NCI-H69 (cell line): ENCODE measurements around the gene ETV6.

Experiments
- DNase-seq: peaks from one replicate; lab custom pipeline; 2025; lab: John Stamatoyannopoulos, UW

ETV6 gene

DNA sequence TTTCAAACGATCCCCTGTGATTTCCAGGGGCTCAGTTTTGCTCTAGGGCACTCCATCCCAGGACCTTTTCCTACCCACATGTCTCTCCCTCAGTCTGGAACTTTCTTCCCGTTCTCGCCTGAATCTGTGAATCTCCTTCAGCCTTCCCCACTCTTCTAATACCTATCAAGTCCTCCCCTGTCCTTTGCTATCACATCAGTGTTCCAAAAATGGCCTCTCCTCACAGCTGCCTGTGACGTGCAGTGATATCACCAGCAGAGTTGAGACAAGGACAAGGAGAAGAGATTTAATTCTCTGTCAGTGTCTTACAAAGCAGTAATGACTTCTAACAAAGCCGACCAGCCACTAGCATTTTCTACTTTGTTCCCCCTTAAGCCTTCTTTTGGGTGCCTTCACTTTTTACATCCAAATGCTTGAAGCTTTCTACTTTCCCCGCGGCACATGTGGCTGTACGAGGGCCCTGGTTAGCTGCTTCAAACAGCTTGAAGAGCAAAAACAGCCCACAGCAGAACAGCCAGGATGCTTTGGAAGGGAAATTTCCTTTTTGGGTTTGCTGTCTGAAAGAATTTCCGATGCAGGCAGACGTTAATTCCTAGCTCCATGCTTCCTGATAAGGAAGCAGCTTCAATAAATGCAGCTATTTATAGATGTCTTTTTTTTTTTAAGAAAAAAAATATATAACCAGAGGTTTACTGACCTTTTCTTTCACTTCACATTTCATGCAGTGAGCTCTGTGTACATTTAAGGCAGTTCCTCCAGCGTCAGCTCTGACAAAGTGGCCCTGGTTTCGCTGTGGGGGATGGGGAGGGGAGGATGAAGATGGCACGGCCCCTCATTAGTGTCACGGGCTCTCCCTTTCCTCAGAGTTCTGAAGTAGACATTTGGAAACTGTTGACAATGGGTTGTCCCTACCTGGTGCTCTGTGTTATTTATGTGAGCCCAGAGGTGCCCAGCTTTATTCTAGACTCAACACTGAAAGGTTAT, 109.3 kb downstream of the ETV6 start:
- DNase-seq: no peak

DNA sequence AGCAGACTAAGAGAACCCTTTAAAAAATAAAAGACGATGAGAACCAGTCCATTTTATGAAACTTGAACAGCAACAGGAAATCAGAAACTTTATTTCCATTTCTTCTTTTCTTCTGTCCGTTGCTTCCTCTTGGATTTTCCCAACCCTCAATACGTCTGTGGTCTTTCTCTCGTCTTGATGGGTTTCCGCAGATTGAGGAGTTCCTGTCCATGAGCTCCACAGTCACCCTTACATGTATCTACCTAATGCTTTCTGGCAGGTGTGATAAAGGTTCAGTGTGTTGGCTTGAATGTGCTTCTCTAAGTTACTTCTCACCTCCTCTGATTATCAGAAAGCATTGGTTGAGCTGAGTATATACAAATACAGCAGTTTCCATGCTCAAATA, 110.0 kb downstream of the ETV6 start:
- DNase-seq: no peak

DNA sequence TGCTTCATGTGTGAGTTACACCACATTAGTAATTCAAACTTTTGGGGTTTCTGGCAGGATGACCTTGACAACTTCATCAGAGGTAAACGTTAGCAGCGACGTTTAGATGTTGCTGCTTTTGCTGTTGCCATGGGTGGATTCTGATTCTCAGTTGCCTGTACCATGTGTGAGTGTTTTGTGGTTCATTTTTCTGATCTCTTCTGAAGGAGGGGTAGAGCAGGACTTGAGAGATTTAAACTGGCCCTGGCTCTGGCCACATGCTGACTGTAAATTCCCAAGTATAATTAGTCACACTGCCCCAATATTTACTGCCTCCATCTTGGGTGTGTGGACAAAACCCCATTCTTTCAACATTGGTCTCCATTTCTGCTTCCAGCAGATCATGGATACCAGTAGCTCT, 110.4 kb downstream of the ETV6 start:
- no peak for DNase-seq

DNA sequence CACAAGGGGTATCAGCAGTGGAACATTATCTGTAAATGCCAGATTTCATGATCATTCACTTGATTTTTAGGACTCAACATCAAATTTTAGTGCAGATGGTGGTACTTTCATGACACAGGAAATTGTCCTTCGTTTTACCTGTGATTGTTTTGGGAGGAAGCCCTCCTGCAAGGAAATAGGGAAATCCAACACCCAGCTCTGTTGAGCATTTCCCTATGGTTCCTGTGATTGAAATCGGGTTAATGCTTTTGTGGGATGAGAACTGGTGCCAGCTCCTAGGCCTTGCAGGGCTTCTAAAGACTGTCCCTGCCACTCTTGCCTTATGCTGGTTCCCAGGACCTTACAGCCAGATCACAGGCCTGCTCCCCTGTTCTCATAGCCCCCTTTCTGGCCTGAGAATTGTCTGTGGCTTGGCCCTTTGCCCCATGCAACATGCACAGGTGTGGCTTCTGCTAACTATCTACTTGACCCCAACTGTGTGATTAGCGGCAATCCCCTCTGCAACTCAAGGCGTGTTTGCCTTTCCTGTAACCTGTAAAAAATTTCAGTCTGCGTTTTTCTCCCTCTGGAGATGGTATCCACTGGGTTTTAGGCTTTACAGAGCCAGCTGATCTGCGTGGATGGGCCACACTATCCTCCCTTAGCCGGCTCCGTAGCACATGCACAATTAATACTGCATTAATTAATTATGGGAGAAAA, 112.5 kb downstream of the ETV6 start:
- DNase-seq: no peak

DNA sequence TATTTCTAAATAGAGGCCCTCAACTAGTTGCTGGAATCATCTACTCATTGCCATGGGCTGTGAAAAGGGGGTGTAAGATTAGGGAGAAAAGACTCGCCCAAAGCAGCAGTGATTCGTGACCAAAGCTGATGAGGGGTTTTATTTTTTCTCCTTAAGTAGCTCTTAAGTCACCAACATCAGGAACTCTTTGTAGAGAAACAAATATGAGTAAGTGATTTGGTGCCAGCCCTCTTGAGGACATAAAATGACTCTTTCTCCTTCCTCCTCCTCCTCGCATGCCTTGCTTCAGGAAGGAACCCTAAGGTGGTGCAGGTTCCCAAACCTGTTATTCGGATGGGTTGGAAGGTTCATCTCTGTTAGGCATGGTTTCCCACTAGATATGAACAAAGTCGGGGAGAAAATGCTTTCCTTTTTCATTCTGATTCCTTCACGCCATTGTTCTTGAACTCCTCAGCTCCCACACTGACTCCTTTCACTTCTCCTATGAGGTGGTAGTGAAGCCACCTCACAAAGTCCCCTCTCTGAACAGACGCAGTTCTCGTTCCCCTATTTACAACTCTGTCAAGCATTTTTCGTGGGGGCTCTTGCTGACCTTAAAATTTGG, 113.4 kb downstream of the ETV6 start:
- DNase-seq: no peak

DNA sequence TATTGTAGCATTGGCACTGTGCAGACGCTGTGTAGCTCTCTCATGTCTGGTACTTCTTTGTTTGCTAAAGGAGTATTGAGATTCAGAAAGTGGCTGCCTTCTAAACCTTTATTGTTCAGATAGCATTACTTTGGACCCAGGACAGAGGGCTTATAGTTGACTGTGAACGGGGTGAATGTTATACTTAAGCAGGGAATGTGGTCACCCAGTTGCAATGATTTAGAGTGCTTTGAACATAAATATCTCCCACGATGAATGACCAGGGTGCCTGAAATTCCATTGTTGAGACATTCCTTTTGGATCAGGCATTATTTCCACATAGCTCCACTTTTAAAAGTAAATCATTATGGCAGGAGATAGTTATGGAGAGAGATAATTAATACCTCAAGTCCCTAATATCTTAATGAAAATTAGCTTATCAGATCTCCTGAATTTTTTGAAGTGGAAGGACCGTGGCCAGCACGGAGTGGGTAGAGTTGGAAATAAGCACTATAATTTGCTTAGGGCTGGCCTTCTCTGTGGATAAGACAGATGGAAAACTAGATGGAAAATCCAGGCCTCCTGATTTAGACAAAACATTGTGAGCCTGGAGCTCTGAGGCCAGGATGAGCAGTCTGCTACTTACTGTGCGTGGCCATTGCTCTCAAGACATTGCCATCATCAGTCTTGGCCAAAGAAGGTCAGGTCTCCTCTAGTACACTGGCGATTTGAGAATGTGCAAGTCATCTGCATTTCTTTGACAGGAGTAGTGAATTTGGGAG, 114.5 kb downstream of the ETV6 start:
- no peak for DNase-seq

DNA sequence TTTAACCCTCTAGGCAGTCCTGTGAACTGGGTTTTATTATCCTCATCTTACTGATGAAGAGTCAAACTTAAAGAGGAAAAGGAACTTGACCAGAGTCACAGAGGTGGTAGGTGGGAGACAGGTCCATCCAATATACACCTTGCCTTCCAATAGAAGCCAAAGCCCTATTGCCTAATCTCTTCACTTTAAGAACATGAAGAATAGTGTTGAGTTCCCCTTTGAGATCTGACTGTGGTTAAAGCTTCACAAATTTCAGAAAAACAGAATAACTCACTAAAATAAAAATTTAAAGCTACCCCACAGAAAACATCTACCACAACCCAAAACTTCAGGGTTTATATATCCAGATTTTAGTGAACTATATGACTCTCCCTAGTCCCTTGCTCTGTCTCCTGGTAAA, 115.4 kb downstream of the ETV6 start:
- DNase-seq: no peak

DNA sequence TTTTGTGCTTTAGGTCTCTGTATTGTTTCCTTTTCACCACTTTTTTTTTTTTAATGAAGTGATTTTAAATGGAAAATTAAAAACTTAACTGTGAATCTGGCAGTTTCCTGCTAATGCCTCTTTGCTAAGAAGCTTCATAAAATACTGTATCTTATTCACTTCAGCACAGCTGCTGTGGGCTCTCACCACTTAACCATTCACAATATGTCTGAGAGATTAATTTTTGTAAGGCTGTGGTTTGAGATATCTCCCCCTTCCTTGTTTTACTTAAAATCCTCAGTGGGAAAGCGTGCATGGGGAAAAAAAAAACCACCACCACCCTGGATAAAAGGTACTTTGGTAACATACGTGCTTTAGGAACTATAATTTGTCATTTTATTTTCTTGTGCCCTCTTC, 115.9 kb downstream of the ETV6 start:
- no peak for DNase-seq

DNA sequence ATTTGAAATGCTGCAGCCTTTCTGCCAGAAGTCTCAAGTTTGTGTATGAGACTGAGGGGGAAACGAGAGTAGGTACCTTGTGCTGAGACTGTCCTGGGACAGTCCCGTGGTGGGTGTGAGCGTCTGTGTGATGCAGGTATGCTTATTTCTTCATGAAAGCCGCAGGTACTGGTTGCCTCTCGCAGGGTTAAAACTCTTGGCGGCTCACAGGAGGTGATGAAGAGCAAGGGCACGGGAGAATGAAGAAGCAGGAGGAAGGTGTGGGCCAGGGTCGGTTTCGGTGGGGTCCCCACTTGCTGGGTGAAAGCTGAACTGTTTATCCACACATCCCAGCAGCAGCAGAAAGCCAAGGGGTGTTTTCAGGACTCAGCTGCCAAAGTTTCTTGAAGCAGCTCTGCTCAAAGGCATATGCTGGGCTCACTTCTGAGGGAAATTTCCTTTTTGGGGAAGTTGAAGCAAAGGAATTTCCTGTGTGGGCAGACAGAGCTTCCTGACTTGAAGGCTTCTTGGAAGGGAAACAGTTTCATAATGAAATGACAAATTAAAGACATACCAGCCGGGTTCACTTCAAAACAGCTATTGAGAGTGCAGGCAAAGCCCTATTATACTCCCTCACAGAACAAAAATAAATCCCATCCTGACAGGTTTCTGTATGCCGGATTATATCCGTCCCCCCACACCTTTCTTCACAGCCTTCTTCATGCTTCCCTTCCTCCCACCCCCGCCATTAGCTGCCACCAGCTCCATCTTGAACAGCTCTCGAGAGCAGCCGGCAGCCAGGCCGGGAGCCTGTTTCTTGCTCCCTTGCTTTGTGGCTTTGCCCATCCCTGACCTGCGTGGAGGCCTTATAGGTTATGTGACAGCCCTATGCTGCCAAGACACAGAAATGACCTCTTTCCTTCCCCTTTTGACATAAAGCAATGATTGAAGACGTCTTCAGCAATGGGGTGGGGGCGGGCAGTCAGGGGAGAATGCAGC, 116.6 kb downstream of the ETV6 start:
- DNase-seq: no peak

DNA sequence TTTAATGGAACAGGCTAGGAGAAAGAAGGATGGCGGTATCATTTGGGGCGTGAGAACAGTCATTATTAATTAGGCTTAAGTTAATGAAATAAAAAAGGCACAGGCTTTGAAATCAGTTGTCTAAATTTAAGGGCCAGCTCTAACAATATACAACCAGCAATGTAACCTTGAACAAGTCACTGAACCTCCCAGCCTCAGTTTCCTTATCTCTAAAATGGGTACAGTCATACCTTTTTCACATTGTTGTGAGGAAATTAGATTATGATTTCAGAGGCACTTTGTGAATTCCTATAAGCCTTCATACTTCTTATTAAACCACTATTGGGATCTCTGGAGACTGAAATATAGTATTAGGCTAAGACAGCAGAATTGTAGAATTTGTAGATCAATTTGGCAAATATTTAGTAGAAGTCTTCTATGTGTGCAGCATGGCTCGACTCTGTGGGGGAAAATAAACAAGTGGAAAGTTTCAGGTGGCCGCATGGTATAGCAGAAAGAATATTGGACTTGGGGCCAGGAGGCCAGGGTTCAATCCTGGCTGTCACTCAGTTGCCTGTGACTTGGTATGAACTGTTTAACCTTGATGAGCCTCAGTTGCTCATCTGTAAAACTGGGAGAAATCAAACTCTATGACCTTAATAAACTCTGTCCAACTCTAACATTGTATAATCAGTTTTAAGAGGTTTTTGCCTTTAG, 117.7 kb downstream of the ETV6 start:
- DNase-seq: no peak

DNA sequence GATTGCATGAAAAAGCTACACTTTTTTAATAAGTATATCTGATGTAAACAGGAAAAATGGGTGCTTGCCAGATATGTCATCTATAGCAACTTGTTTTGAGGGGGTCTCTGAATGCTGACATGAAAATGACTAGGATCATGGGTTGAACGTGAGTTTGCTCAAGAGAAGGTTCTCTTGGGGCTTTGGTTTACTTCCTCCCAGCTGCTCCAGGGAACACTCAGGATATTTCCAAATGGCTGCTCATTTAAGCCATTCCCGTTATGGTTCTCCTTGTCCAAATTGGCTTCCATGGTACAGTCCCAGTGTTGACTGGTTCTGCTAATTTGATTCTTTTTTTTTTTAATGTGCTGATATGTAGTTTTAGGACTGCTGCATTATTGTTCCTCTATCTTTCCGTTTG, 118.3 kb downstream of the ETV6 start:
- DNase-seq: no peak

DNA sequence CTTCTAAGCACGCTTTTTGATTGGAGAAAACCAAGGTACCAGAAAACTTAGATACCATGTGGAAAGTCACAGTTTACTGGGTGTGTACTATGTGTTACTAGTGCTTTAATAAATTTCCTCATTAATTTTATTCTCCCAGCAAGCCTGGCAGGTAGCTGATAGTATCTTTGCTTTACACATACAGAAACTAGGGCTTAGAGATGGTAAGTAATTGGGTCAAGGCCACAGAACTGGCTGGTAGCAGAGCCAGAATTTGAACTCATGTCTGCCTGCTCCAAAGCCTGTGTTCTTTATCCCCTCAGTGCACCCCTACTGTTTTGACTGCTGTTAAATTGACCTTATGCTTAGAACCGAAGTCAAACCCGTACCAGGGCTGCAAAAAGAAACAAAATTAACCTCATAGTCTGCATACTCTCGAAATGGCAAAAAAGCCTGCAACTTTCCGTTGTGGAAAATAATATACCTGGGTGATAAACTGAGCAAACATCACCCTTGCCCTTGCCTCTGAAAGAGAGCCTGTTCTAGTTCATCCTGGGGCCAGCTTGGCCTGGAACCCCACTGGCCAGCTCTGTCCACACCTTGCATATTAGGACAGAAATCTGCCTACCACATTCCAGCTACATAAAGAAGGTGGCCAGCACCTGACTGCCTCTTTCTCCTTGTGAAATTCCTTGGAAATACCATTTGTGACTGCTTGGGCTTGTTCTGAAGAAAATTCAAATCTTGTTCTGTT, 118.9 kb downstream of the ETV6 start:
- no peak for DNase-seq

DNA sequence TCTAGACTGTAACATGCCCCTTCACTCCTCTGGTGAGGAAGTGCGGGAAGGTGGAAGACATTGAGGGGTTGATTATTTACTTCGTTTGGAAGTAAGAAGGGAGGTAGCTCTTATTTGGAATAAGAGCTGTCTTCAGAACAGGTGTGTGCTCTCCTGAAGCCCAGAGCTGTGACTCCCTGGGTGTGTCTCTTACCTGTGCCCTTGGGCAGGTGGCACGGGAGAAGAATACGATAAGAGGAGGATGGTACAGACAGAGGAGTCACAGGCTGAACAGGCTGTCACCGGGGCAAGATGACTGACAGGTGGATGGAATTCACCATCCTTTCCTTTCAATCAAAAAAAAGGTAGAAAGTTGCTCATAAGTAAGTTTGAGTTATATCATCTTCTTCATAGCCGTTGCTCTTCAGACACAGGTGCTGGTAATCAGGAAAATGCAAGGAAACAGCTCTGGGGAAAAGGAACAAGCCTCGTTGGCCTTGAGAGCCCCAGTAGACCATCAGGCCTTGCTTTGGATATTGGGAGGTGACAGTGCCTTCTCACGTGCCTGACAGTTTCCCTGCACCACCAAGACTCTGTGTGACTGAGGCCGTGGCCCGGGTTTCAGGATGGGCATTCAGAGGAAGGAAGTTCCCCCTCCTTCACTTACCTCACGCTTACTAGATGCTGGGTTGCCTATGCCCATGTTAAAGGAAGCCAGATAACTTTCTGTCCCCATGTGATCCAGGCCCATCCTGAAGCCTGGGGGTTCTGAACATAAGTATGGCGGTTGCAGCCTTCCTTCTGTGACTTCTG, 120.4 kb downstream of the ETV6 start:
- DNase-seq: no peak

DNA sequence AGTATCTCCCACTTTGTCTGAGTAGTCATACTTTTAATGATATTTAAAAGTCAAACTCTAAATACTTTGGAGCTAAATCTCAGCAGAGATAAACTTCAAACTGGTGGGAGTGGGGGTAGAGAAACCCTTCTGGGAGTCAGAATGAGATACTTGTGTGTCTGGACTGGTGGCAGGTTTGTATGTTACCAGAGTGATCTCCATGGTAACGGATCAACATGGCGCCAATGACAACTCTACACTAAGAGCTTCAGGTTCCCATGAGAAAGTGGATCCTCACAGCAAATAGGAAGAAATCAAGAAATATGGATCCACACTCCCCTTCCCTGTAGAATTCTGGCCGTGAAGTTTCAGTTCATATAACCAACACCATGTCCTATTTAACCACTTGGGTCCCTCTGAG, 121.9 kb downstream of the ETV6 start:
- no peak for DNase-seq

DNA sequence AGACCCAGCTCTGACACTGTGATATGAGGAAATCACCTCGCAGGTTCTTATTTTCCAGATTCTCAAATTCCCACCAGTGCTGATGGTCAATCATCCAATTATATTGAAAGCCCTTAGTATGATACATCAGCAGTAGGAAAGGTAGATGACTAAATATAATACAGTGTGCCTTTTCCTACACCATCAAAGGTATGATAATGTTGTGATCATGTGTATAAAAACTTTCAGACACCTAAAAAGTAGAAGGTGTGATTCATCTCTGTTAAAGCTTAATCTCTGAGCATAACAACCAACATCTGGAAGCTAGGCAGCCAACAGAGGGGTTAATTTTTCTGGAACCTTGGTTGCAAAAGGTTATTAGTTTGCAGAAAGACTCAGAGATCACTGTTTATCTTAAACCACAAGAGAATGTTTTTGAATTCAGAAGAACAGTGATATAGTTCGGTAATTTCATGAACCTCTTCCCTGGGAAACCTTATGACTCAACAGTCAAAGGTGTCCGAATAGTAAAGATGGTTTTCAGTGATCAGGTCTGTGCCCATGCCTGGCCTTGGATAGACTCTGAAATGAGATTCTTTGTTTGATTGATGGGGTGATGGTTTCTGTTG, 122.5 kb downstream of the ETV6 start:
- no peak for DNase-seq

DNA sequence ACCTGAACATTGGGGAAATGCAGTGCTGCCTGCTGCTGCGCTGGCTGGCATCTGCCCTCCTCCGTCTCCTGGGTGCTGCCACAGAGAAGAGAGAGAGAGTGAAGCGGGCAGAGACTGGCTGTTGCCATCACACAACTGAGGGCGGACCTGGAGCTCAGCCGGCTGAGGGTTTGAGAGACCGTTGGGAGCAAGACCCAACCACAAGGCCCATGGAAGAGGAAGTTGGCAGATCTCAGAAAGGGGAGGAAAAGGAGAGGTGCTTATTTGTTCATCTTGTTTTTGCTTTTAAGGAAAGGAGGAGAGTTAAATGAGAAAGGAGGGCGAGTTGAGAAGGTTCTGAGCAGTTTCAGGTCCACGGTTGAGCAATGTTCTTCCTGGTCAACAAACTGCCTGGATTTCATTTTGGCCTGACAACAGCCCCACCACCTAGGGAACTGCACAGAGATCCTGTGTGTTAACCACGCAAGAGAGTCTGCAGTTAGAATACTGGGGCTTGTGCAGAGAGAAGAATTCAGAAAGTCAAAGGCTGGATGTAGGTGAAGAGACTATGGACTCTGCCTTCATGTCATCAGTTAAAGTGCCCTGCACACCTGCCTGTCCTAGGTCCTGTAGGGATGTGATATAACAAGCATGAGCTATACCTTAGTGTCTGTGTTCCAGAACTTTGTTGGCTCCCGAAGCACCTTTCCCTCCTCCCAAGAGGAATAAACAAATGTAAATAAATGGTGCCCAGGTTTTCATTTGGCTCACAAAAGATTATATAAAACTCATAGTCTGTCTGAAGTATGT, 124.6 kb downstream of the ETV6 start:
- DNase-seq: no peak

DNA sequence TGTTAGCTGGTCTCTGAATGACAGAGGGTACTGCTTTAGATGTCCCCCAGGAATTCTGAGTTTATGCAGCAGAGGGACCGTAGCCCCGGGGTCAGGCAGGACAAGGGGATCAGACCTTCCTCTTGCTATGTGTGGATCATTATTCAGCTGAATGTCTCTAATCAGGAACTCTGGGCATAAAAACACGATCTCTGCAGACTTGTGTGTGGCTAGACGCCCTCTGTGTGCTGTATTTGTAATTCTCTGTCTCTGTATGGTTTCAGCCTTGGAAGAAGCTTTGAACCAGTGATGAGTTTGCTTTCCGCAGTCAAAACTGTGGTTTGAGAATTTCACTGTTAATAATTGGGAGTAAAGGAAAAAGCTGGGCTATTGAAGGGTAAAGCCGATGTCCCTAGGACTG, 125.3 kb downstream of the ETV6 start:
- no peak for DNase-seq

DNA sequence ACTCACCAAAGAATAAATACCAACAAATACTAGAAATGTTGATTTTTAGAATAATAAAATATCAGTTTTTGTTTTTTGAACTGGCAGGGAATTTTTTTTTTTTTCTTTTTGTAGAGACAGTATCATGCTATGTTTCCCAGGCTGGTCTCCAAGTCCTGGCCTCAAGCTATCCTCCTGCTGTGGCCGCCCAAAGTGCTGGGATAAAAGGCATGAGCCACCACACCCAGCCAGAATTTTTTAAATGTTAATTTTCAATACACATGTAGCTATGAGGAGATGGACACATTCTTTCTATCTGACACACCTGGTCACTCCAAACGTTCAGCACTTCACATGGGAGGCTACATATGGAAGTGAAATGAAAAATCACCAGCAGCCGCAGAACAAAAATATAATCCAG, 126.8 kb downstream of the ETV6 start:
- DNase-seq: no peak
